ENCODE measurements around the gene DISC1. TPM values are rescaled to one million over a fixed set of nuclear protein-coding genes. Genes with fewer than 3 reads are reported as not detected.

Gene DISC1
- total and polyA plus RNA-seq, 2 donors (not counting 3 experiments of a cell fraction or from before 2014, with no cell fraction given): 3.3 to 14.7 TPM

- dilution Hi-C loops (cut with MboI; ENCODE audit: extremely low pct_ligation_motif_present, low sequenced_read_pairs) (no loop called here), intact Hi-C loops (cut with micrococcal nuclease) (loop anchor here (10.0 kb wide), 1 partner anchor 262 kb away; no protein-coding TSS in a partner anchor)
- H3K9ac ChIP-seq (replicated peaks; ENCODE audit: extremely low read depth, insufficient read depth, low read length): no peak overlapping the region
- H3K9me3 ChIP-seq (replicated peaks; ENCODE audit: control insufficient read depth, insufficient read depth, low read length): no peaks in the 10 kb centered on the region
- DNase-seq (ENCODE audit: low read depth, low spot score): no peak
- H4K20me1 ChIP-seq (replicated peaks; ENCODE audit: control insufficient read depth, extremely low read depth, insufficient read depth, low read length): no peaks in the 10 kb centered on the region
- H2AFZ ChIP-seq (ENCODE audit: low read depth, low read length): no peak overlapping the region
- FAIRE-seq: peak; percentile 15
- no peaks in the 10 kb centered on the region for H3K9me1 ChIP-seq (replicated peaks; ENCODE audit: control insufficient read depth, extremely low read depth, insufficient read depth, low read length)
- H3K27ac ChIP-seq (ENCODE audit: insufficient read depth, low read depth, low read length): no peak overlapping the region
- no peaks in the 10 kb centered on the region for H3K36me3 ChIP-seq (ENCODE audit: control insufficient read depth in 2 of 2, extremely low read depth in 1 of 2, insufficient read depth in 2 of 2, low read length in 2 of 2)
- no peaks in the 10 kb centered on the region for H3K79me2 ChIP-seq (ENCODE audit: control insufficient read depth, insufficient read depth, low read length)
- BruUV-seq (replicated peaks): no TSS peak
- CTCF ChIA-PET: no interaction called here
- H3K4me3 ChIP-seq (replicated peaks in 1 of 3; ENCODE audit: insufficient read depth in 1 of 3, low read depth in 1 of 3, low read length in 3 of 3): no peak overlapping the region
- TF ChIP-seq MYC (IDR thresholded peaks at IDR 0.05; ENCODE audit: low read depth, low read length): no peak
- no peak for TF ChIP-seq POLR2A (IDR thresholded peaks at IDR 0.05; ENCODE audit: low read depth, low read length)
- TF ChIP-seq MAX (IDR thresholded peaks at IDR 0.05; ENCODE audit: insufficient read depth, insufficient read length): no peak
- no peak for TF ChIP-seq CTCF (IDR thresholded peaks at IDR 0.05; ENCODE audit: extremely low read depth in 1 of 2, insufficient read depth in 1 of 2, low read depth in 1 of 2, low read length in 2 of 2)
- POLR2A ChIA-PET: no interaction called here
- H3K27me3 ChIP-seq (ENCODE audit: control insufficient read depth in 2 of 2, insufficient read depth in 2 of 2, low read length in 2 of 2): no peaks in the 10 kb centered on the region
- peaks cover 20% of the 10 kb centered on the region for H3K4me1 ChIP-seq (ENCODE audit: control insufficient read depth, extremely low read depth, insufficient read depth, low read length)
- no peak overlapping the region for H3K4me2 ChIP-seq (ENCODE audit: insufficient read depth, low read length)
Measured at GRCh38 chr1:232016616-232017015, 390.0 kb downstream of the DISC1 start.

- no peaks in the 10 kb centered on the region for H3K9me1 ChIP-seq (replicated peaks; ENCODE audit: control insufficient read depth, extremely low read depth, insufficient read depth, low read length)
- CTCF ChIA-PET: no interaction called here
- POLR2A ChIA-PET: no interaction called here
- FAIRE-seq (no peak), DNase-seq (ENCODE audit: low read depth, low spot score) (no peak)
- dilution Hi-C loops (cut with MboI; ENCODE audit: extremely low pct_ligation_motif_present, low sequenced_read_pairs): no loop called here
- no peaks in the 10 kb centered on the region for H3K79me2 ChIP-seq (ENCODE audit: control insufficient read depth, insufficient read depth, low read length)
- no peak overlapping the region for H3K4me3 ChIP-seq (replicated peaks in 1 of 3; ENCODE audit: insufficient read depth in 1 of 3, low read depth in 1 of 3, low read length in 3 of 3)
- intact Hi-C loops (cut with micrococcal nuclease): loop anchor here (10.0 kb wide), 1 partner anchor 262 kb away; no protein-coding TSS in a partner anchor
- H3K9me3 ChIP-seq (replicated peaks; ENCODE audit: control insufficient read depth, insufficient read depth, low read length): no peaks in the 10 kb centered on the region
- no peak overlapping the region for H3K4me2 ChIP-seq (ENCODE audit: insufficient read depth, low read length)
- H2AFZ ChIP-seq (ENCODE audit: low read depth, low read length): no peak overlapping the region
- no peaks in the 10 kb centered on the region for H3K27me3 ChIP-seq (ENCODE audit: control insufficient read depth in 2 of 2, insufficient read depth in 2 of 2, low read length in 2 of 2)
- H3K36me3 ChIP-seq (ENCODE audit: control insufficient read depth in 2 of 2, extremely low read depth in 1 of 2, insufficient read depth in 2 of 2, low read length in 2 of 2): no peaks in the 10 kb centered on the region
- no peak overlapping the region for H3K27ac ChIP-seq (ENCODE audit: insufficient read depth, low read depth, low read length)
- no peak overlapping the region for H3K9ac ChIP-seq (replicated peaks; ENCODE audit: extremely low read depth, insufficient read depth, low read length)
- TF ChIP-seq EZH2 (IDR thresholded peaks at IDR 0.05; ENCODE audit: borderline replicate concordance, low read depth, low read length, severe bottlenecking) (no peak), MYC (IDR thresholded peaks at IDR 0.05; ENCODE audit: low read depth, low read length) (no peak), CTCF (IDR thresholded peaks at IDR 0.05; ENCODE audit: extremely low read depth in 1 of 2, insufficient read depth in 1 of 2, low read depth in 1 of 2, low read length in 2 of 2) (no peak), JUN (IDR thresholded peaks at IDR 0.05; ENCODE audit: borderline replicate concordance, insufficient read depth, insufficient read length, low read depth) (no peak), POLR2A (IDR thresholded peaks at IDR 0.05; ENCODE audit: low read depth, low read length) (no peak), POLR2AphosphoS5 (IDR thresholded peaks at IDR 0.05; ENCODE audit: insufficient read depth, low read depth, low read length) (no peak), GATA2 (IDR thresholded peaks at IDR 0.05; ENCODE audit: insufficient read depth, insufficient read length, low read depth, low read length) (no peak), FOS (IDR thresholded peaks at IDR 0.05; ENCODE audit: borderline replicate concordance, insufficient read depth, low read length) (no peak), MAX (IDR thresholded peaks at IDR 0.05; ENCODE audit: insufficient read depth, insufficient read length) (no peak)
- no TSS peak for BruUV-seq (replicated peaks)
- H4K20me1 ChIP-seq (replicated peaks; ENCODE audit: control insufficient read depth, extremely low read depth, insufficient read depth, low read length): no peaks in the 10 kb centered on the region
- H3K4me1 ChIP-seq (ENCODE audit: control insufficient read depth, extremely low read depth, insufficient read depth, low read length): peaks cover 16% of the 10 kb centered on the region
Measured at GRCh38 chr1:232017057-232017456, 390.5 kb downstream of the DISC1 start.
